Activated naive CD8-positive, alpha-beta T cell treated with anti-CD3 and anti-CD28 coated beads, Interleukin-2, amount 50 U/mL, for 16 hours (primary cell): Measurements from ENCODE around the gene SENP6.
"Not testable (repeated sequence)": the region's sequence is repeated elsewhere in the genome, so short reads cannot be mapped to it uniquely, and the experiment has no call there.

ENCODE experiments used
- DNase-seq: peaks from one replicate; pipeline ENCODE4 v3.0.0-alpha.2; 2020; ENCODE audit warnings: low read depth, low spot score

The SENP6 gene

GRCh38 chr6:75609639-75610590, 8.2 kb downstream of the SENP6 start:
- DNase-seq, result no peak

GRCh38 chr6:75611011-75611701, 9.5 kb downstream of the SENP6 start:
- no peak for DNase-seq

- no peak for DNase-seq
Measured at GRCh38 chr6:75611702-75612375, 10.2 kb downstream of the SENP6 start.

GRCh38 chr6:75612434-75612833, 10.8 kb downstream of the SENP6 start:
- no peak for DNase-seq

- DNase-seq, result no peak
Measured at GRCh38 chr6:75613056-75613501, 11.4 kb downstream of the SENP6 start.

GRCh38 chr6:75618437-75618836, 16.8 kb downstream of the SENP6 start:
- DNase-seq, result no peak

GRCh38 chr6:75619230-75619899, 17.7 kb downstream of the SENP6 start:
- DNase-seq, result no peak

- no peak for DNase-seq
Measured at GRCh38 chr6:75620381-75621304, 19.0 kb downstream of the SENP6 start.

GRCh38 chr6:75621846-75622245, 20.2 kb downstream of the SENP6 start:
- no peak for DNase-seq

GRCh38 chr6:75623491-75623890, 21.8 kb downstream of the SENP6 start:
- no peak for DNase-seq

GRCh38 chr6:75624335-75624734, 22.7 kb downstream of the SENP6 start:
- DNase-seq, result no peak

GRCh38 chr6:75624988-75625387, 23.3 kb downstream of the SENP6 start:
- no peak for DNase-seq

GRCh38 chr6:75626561-75626960, 24.9 kb downstream of the SENP6 start:
- DNase-seq, result no peak

GRCh38 chr6:75627708-75628107, 26.0 kb downstream of the SENP6 start:
- not testable (repeated sequence) for DNase-seq

- no peak for DNase-seq
Measured at GRCh38 chr6:75631859-75632635, 30.4 kb downstream of the SENP6 start.

- no peak for DNase-seq
Measured at GRCh38 chr6:75633045-75633444, 31.4 kb downstream of the SENP6 start.

GRCh38 chr6:75642311-75642710, 40.6 kb downstream of the SENP6 start:
- DNase-seq, result no peak

GRCh38 chr6:75643173-75643572, 41.5 kb downstream of the SENP6 start:
- no peak for DNase-seq

GRCh38 chr6:75656479-75656878, 54.8 kb downstream of the SENP6 start:
- DNase-seq, result no peak

- DNase-seq, result no peak
Measured at GRCh38 chr6:75657327-75657726, 55.6 kb downstream of the SENP6 start.
